Forelimb muscle (tissue), 1 donor: Measurements from ENCODE around the gene LRRN4CL. TPM values are rescaled to one million over a fixed set of nuclear protein-coding genes. Genes with fewer than 3 reads are reported as not detected.
"Not testable (repeated sequence)": the region's sequence is repeated elsewhere in the genome, so short reads cannot be mapped to it uniquely, and the experiment has no call there.

Experiments used
- DNase-seq: peaks from one replicate; pipeline ENCODE4 v3.0.0-alpha.2; 2013; ENCODE audit warnings: low read depth
- polyA plus RNA-seq: library from polyadenylated mRNA; unstranded; fragments of 120-200 nt; gene quantifications from one replicate; pipeline ENCODE4 v1.2.1, GENCODE V29; 2013; ENCODE audit not compliant: insufficient read length

The LRRN4CL gene
- polyA plus RNA-seq, 1 donor: 18.8 TPM

GRCh38 chr11:62676698-62677097 is 12.6 kb downstream of the LRRN4CL start:
- no peak for DNase-seq

- DNase-seq: not testable (repeated sequence)
Measured at GRCh38 chr11:62675415-62675814, 13.9 kb downstream of the LRRN4CL start.

- no peak for DNase-seq
Measured at GRCh38 chr11:62673196-62673525, 16.2 kb downstream of the LRRN4CL start.

GRCh38 chr11:62671608-62672389 is 17.5 kb downstream of the LRRN4CL start, which contains the start of the genes LBHD1 and UQCC3:
Gene LBHD1, minus strand, starts transcription at chr11:62672267. Its CDS starts 2,236 bp downstream, at chr11:62670031.
Gene UQCC3, plus strand, starts transcription at chr11:62671673. Its CDS starts 73 bp downstream, at chr11:62671746.
- DNase-seq: peak; percentile 54

GRCh38 chr11:62671236-62671607 is 18.1 kb downstream of the LRRN4CL start:
- DNase-seq: no peak

GRCh38 chr11:62669420-62670161 is 19.7 kb downstream of the LRRN4CL start:
- DNase-seq: no peak

- no peak for DNase-seq
Measured at GRCh38 chr11:62667460-62667859, 21.9 kb downstream of the LRRN4CL start.

- no peak for DNase-seq
Measured at GRCh38 chr11:62666259-62666926, 22.9 kb downstream of the LRRN4CL start.

- DNase-seq: no peak
Measured at GRCh38 chr11:62665599-62666258, 23.6 kb downstream of the LRRN4CL start.

- peak; percentile 84 for DNase-seq
Measured at GRCh38 chr11:62665075-62665598, 24.2 kb downstream of the LRRN4CL start, which contains the start of the genes C11orf98 and CSKMT. Gene C11orf98, minus strand, starts transcription at chr11:62665210. Its CDS starts 41 bp downstream, at chr11:62665169. Gene CSKMT, plus strand, starts transcription at chr11:62665312. Its CDS starts 568 bp downstream, at chr11:62665880.

- DNase-seq: no peak
Measured at GRCh38 chr11:62664405-62665074, 24.8 kb downstream of the LRRN4CL start.

GRCh38 chr11:62656796-62657429 is 32.4 kb downstream of the LRRN4CL start:
- DNase-seq: no peak

GRCh38 chr11:62654297-62654696 is 35.0 kb downstream of the LRRN4CL start:
- DNase-seq: no peak

- no peak for DNase-seq
Measured at GRCh38 chr11:62652161-62653006, 36.9 kb downstream of the LRRN4CL start.

GRCh38 chr11:62650283-62650682 is 39.0 kb downstream of the LRRN4CL start:
- not testable (repeated sequence) for DNase-seq

GRCh38 chr11:62649486-62649885 is 39.8 kb downstream of the LRRN4CL start:
- no peak for DNase-seq

GRCh38 chr11:62648967-62649364 is 40.4 kb downstream of the LRRN4CL start:
- no peak for DNase-seq

GRCh38 chr11:62648185-62648966 is 41.0 kb downstream of the LRRN4CL start:
- DNase-seq: no peak

- DNase-seq: no peak
Measured at GRCh38 chr11:62647609-62648005, 41.7 kb downstream of the LRRN4CL start.
